Mucosa of gallbladder (tissue), 1 donor: ENCODE results near the gene FOXN1. TPM values are rescaled to one million over a fixed set of nuclear protein-coding genes. Genes with fewer than 3 reads are reported as not detected.
A peak's percentile ranks its signal among the peaks of the same experiment; 100 is the strongest.

ENCODE experiments used
- DNase-seq: peaks from one replicate; pipeline ENCODE4 v3.0.0-alpha.2; 2020; ENCODE audit warnings: low spot score
- total RNA-seq: library from RNA; stranded (reverse); gene quantifications from one replicate; pipeline ENCODE4 v1.2.1, GENCODE V29; 2021
- donor health status: DM: no; HTN: no; CAD: no.

FOXN1 gene
- total RNA-seq, 1 donor from 2014 or later, result 0.06 TPM

DNA sequence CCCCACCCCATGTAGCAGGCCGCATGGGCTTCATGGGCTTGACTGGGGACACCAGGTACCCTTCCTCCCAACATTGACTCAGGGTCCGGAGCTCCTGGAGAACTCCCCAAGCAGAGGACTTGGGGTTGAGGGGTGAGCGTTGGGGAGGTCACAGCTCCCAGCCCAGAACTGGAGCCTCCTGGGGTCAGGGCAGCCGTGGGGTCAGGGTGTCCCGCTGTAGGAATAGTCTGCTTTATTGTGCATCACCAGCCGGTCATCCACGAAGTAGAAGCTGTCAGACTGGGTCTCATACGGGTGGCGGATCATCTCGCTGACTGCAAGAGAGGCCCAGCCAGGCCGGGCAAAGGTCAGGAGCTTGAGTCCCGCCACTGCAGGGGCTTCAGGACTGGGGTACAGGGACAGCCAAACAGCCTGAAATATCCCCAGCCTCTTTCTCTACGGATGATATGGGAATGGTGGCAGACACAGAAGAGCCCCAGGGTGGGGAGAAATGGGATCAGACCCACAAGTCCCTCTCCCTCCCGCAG lies 41.0 kb downstream of the FOXN1 start:
- DNase-seq, result no peak

- DNase-seq, result peak; percentile 73
These were observed 41.7 kb downstream of the FOXN1 start for GRCh38 chr17:28547623-28548416.

DNA sequence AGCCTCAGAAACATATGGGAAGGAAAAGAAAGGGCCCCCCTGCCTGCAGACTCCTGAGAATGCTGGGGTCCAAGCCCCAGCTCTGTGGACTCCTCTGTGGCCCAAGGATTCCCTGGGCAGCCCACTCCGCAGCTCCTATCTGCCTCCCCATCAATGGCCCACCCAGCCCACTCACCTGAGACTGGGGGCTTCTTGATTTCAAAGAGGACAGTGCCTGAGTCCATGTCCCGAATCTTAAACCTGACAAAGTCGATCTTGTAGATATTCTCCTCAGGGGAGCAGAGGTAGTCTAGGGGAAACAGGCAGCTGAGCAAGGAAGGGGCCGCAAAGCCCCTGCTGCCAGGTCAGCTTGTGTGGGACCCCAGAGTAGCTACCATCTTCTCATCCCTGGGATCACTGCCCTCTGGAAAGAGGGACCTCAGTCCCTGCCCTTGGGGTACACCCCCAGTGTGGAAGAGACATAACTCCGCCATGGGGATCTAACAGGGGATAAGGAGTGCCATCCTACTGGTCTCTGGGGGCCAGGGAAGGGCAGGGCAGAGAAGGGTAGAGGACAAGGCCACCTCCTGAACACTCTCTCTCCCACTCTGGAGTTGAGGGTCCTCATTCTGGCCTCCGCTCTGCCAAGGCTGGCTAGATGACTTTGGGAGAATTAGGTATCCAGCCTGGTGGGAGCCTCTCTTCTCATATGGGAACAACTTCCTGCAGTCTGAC lies 42.4 kb downstream of the FOXN1 start:
- no peak for DNase-seq

GRCh38 chr17:28549236-28550132 lies 43.3 kb downstream of the FOXN1 start:
- DNase-seq, result no peak

- no peak for DNase-seq
These were observed 44.7 kb downstream of the FOXN1 start for GRCh38 chr17:28550858-28551257.

- no peak for DNase-seq
These were observed 45.5 kb downstream of the FOXN1 start for GRCh38 chr17:28551421-28552175.

GRCh38 chr17:28552176-28552999 lies 46.2 kb downstream of the FOXN1 start, which contains the start of gene UNC119:
UNC119 (minus strand) TSS chr17:28552624; CDS start chr17:28552557, 67 bp downstream.
- DNase-seq, result peak; percentile 74

DNA sequence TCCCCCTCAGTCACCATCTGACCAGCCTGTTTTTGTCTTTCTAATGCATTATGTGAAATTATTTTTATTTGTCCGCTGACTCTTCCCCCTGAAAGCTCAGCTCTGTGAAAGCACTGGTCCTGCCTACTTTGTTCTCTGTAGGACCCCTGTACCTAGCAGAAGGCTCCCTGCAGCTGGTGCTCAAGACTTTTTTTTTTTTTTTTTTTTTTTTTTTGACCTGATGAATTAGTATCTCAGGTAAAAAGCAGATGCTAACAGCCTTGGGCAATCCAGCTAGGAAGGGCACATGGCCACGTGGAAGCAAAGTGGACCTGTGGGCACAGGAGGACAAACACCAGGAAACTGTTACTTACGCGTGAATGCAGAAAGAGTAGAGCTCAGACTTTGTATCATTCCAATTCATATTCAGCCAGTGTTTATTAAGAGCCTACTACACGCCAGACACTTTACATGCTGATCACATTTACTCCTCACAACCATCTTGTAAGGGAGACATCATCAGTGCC lies 46.9 kb downstream of the FOXN1 start:
- no peak for DNase-seq

- no peak for DNase-seq
These were observed 48.4 kb downstream of the FOXN1 start for GRCh38 chr17:28554565-28554964.

GRCh38 chr17:28555022-28555421 lies 48.9 kb downstream of the FOXN1 start:
- DNase-seq, result no peak

DNA sequence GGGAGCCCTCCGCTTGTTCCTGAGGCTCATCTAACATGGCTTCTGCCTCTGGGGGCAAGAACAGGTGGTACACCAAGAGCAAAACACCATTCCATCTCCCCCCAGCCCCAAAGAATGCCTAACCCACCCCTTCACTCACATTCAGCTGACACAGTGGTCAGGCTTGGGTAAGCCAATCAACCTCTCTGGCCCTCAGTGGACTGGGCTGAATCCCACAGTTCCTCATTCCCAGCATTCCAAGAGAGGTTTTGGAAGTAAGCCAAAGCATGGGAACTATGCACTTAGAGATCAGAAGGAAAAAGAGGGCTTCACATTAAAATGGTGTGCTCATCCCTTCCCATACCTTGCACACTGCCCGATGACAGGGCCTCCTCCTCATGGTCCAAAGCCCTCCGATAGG lies 57.3 kb downstream of the FOXN1 start:
- no peak for DNase-seq

- no peak for DNase-seq
These were observed 61.5 kb downstream of the FOXN1 start for GRCh38 chr17:28567604-28568003.

GRCh38 chr17:28569446-28569845 lies 63.3 kb downstream of the FOXN1 start:
- no peak for DNase-seq

DNA sequence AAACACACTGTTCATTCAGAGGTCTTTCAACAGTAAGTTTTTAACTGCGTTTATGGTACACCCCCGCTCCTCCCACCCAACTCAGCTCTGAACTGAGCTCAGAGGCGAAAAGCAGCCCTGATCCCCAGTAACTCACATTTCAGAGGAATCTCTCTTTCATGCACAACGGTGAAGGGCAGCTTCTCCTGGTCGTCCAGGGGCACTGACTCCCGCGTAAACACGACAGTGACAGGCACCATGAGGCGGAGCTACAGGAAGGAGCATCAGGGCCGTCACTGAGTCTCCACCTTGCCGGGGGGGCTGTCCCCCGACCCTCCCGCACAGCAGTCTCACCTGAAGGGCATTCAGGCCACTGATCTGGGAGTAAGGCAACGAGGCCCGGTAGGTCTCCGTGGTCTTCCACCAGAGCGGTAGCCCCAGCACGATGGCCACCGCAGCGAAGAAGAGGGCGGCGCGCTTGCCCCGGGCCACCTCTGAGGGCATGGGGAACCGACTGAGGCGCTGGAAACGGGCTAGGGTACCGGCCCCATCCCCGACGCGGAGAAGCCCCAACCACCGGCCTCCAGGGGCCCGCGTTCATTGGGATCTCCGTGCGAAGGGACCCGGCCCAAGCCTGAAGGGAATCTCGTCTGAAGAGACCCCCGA lies 64.7 kb downstream of the FOXN1 start:
- DNase-seq, result no peak

DNA sequence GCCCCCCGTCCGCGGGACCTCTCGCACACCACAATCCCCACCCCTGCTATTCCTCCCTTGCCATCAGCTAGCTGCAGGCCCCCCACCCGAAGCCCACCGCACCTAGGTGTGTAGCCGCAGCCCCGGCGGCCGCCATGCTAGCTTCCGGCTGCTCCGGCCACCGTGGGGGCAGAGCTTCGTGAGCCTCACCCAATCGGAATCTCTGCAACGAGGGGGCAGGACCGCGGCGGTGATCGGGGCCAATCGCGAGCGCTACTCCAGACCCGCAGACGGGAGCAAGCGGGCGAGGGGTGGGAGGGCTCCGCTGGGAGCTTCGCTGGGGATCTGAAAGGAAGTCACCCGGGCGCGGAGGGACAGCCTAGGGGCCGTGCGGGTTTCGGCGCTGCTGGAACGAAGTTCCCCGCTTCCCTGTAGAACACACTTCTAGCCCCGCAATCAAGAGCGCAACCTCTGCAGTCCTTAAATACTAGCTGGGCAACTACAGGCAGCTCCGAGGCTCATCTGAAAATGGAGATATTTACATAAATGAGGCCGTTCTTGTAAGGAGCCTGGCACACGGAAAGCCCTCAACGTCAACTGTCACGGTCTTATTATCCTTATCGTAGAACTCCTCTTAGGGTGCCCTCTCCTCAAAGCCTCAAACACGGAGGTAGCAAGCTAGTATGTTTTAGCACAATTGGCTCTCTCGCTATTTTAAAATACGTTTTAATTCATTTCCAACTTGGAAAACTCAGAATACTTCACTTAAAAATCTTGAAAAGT lies 65.4 kb downstream of the FOXN1 start, which contains the start of gene PIGS:
Gene PIGS, minus strand, starts transcription at position 164 of the 762 bp plus-strand sequence. Its CDS starts 28 bp downstream, at position 136.
- DNase-seq, result peak; percentile 95

DNA sequence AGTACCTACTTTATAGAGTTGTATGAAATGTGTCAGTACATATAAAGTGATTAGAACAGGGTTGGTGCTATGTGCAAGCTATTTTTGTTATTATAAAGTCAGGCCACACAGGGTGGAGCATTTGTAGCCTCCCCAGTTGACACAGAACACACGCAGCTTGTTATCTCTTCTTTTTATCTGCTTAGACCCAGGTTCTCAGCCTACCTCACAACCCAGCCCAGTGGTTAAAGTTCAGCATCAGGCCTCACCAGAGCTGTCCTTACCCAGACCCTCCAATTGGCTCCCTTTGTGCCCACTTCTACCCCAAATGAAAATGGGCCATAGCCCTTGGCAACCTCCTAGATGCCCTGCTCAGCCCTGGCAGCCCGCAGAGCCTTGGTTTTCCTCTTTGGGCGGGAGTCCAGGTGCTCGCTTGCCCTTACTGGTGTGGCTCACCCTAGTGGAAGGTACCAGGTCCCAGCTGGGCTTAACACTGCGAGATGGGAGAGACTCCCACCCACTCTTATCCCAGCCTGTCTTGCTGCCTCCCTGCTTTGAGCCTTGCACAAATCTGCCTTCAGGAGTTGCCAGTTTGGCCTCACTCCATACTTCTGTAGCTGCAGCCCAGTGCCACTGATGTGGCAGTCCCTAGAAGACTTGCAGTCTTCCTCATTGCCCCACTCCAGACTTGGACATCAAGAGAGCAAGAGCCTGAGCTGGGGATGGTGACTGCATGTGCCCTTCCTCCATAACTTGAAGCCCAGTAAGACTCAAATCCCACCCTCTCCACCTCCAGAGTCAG lies 66.3 kb downstream of the FOXN1 start:
- no peak for DNase-seq

DNA sequence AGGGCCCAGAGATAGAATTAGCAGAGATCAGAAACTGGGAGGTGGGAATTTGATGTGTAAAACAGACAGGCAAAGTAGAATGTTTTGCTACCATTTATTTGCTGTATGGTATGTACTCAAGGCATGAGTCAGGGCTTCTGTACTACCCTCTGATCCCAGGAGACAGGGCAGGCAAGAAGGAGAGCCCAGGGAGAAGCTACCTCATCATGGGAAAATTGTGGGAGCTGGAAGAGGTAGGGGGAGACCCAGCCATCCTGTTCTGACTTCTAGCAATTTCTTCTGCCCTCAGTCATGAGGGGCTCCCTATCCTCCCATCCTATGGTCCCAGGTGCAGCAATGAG lies 66.9 kb downstream of the FOXN1 start:
- no peak for DNase-seq

DNA sequence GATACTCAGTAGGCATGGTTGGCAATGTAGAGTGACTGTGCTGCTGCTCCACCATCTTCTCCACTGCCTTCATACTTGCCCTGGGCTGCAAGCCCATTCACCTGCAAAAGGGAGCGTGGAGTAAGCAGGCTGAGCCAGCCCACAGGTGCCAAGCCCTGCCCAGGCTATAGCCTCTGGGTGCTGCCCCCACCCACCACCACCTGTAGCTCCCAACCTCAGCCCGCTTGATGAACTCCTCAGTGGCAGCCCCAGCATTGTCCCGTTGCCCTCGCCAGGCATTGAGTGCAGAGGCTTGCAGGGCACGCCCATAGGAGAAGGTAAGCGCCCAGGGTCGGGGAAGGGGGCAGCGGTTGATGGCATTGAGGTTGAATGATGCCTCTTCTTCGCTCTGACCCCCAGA lies 67.4 kb downstream of the FOXN1 start:
- no peak for DNase-seq
